B cell (primary cell): ENCODE results near the gene CAND2. TPM values are rescaled to one million over a fixed set of nuclear protein-coding genes. Genes with fewer than 3 reads are reported as not detected.

Source experiments
- ATAC-seq: fragments of 200-7000 bp; cut with Tn5 transposase; one replicate; pipeline ENCODE4 v1.10.0; 2021; ENCODE audit warnings: low read depth, mild to moderate bottlenecking, moderate number of reproducible peaks, moderate library complexity
- CTCF ChIA-PET: fragments of 350-600 bp; sonication (Branson Sonifier 250); formaldehyde crosslinking; loops from one replicate; lab custom pipeline; 2021; ENCODE audit warnings: antibody characterized with exemption, inconsistent platforms; lab: Charles Lee
- POLR2A ChIA-PET: fragments of 350-600 bp; sonication (Branson Sonifier 250); formaldehyde crosslinking; loops from one replicate; lab custom pipeline; 2021; ENCODE audit warnings: antibody characterized with exemption; lab: Charles Lee
- DNase-seq: peaks from one replicate; pipeline ENCODE4 v3.0.0; 2013
- H2AFZ ChIP-seq: 2 replicates; pipeline ENCODE4 v1.6.1; 2012; ENCODE audit warnings: mild to moderate bottlenecking, low read depth, low read length; ENCODE audit not compliant: insufficient read depth, poor library complexity, severe bottlenecking
- H3K27ac ChIP-seq, 2 donors: 1 replicate in 1 of 2; 2 replicates in 1 of 2; pipeline ENCODE4 v1.5.1; 2012 to 2013; ENCODE audit warnings: low read length in 2 of 2, mild to moderate bottlenecking in 2 of 2, moderate library complexity in 1 of 2
- H3K27me3 ChIP-seq, 4 experiments: fragments of 200-600 bp in 1 of 4; sonication (generic) in 1 of 4; replicated peaks in 1 of 4; 1 replicate in 2 of 4; 2 replicates in 2 of 4; pipeline versions ENCODE4 v1.6.1 to v1.7.0; 2013 to 2016; ENCODE audit warnings: low read length in 3 of 4, mild to moderate bottlenecking in 2 of 4, mixed read lengths in 1 of 4, moderate library complexity in 1 of 4; ENCODE audit not compliant: insufficient read depth in 4 of 4, control insufficient read depth in 3 of 4; ENCODE audit errors: control extremely low read depth in 1 of 4
- H3K36me3 ChIP-seq, 2 experiments: replicated peaks in 1 of 2; 1 replicate in 1 of 2; 2 replicates in 1 of 2; pipeline versions ENCODE4 v1.6.1 to v1.7.1; 2013; ENCODE audit warnings: low read length in 1 of 2; ENCODE audit not compliant: insufficient read depth in 2 of 2, control insufficient read depth in 1 of 2; ENCODE audit errors: control extremely low read depth in 1 of 2, extremely low read depth in 1 of 2
- H3K4me1 ChIP-seq, 2 donors: fragments of 200-600 bp in 1 of 2; sonication (generic) in 1 of 2; 1 replicate in 1 of 2; 2 replicates in 1 of 2; pipeline versions ENCODE4 v1.5.1 to v1.6.1; 2013 to 2017; ENCODE audit warnings: low read length in 2 of 2; ENCODE audit not compliant: control insufficient read depth in 2 of 2, insufficient read depth in 2 of 2
- H3K4me2 ChIP-seq: replicated peaks from 2 replicates; pipeline ENCODE3; 2012; ENCODE audit warnings: mild to moderate bottlenecking, low read depth, low read length; ENCODE audit not compliant: poor library complexity, severe bottlenecking
- H3K4me3 ChIP-seq, 5 experiments: fragments of 200-600 bp in 1 of 5; sonication (generic) in 1 of 5; 1 replicate in 3 of 5; 2 replicates in 2 of 5; pipeline versions ENCODE4 v1.5.1 to v1.7.0; 2011 to 2016; ENCODE audit warnings: low read length in 4 of 5, mild to moderate bottlenecking in 4 of 5, low read depth in 2 of 5, control low read depth in 1 of 5, moderate library complexity in 1 of 5; ENCODE audit not compliant: insufficient read depth in 1 of 5; ENCODE audit errors: control extremely low read depth in 1 of 5, extremely low read depth in 1 of 5
- H3K79me2 ChIP-seq: fragments of 200-600 bp; sonication (generic); one replicate; pipeline ENCODE4 v1.6.0; 2016; ENCODE audit warnings: low read length; ENCODE audit not compliant: control insufficient read depth, insufficient read depth
- H3K9ac ChIP-seq: fragments of 200-600 bp; sonication (generic); 2 replicates; pipeline ENCODE4 v1.6.1; 2017; ENCODE audit warnings: mild to moderate bottlenecking, low read length, moderate library complexity
- H3K9me3 ChIP-seq, 3 donors: one replicate each; pipeline versions ENCODE4 v1.6.1 to v1.7.1; 2013; ENCODE audit warnings: low read length in 2 of 3; ENCODE audit not compliant: control insufficient read depth in 2 of 3, insufficient read depth in 1 of 3; ENCODE audit errors: control extremely low read depth in 1 of 3
- H4K20me1 ChIP-seq: 2 replicates; pipeline ENCODE4 v1.6.0; 2012; ENCODE audit warnings: mild to moderate bottlenecking, low read length; ENCODE audit not compliant: insufficient read depth, control insufficient read depth, poor library complexity, severe bottlenecking
- H3K27ac Mint-ChIP-seq: one replicate; pipeline ENCODE4 v1.8.0; 2021; ENCODE audit warnings: mixed read lengths
- H3K27me3 Mint-ChIP-seq: one replicate; pipeline ENCODE4 v1.8.0; 2021; ENCODE audit warnings: mixed read lengths
- H3K4me1 Mint-ChIP-seq: one replicate; pipeline ENCODE4 v1.8.0; 2021; ENCODE audit warnings: mixed read lengths
- H3K4me3 Mint-ChIP-seq: one replicate; pipeline ENCODE4 v1.8.0; 2021; ENCODE audit warnings: mixed read lengths
- H3K9me3 Mint-ChIP-seq: one replicate; pipeline ENCODE4 v1.8.0; 2022; ENCODE audit warnings: mixed read lengths; ENCODE audit not compliant: insufficient read depth
- EZH2 ChIP-seq: IDR thresholded peaks from 2 replicates; pipeline ENCODE4 v1.6.1; 2012; ENCODE audit warnings: borderline replicate concordance, low read depth, mild to moderate bottlenecking, moderate library complexity, low read length; ENCODE audit not compliant: insufficient read depth, poor library complexity, severe bottlenecking
- WGBS: methylation state at CpG from one replicate; pipeline ENCODE4 v1.1.5; 2013; ENCODE audit warnings: missing lambda C conversion rate; ENCODE audit not compliant: insufficient coverage; 5-methylcytosine and 5-hydroxymethylcytosine counted together
- intact Hi-C: fragments of 100-400 bp; cut with micrococcal nuclease; formaldehyde crosslinking; loops from one replicate; pipeline ENCODE4 v1.10.0; 2022
- polyA plus RNA-seq: library from polyadenylated mRNA; depleted of rRNA; stranded (reverse); fragments of >200 nt; gene quantifications from 2 replicates; pipeline ENCODE4 v1.2.3, GENCODE V29; 2012
- total RNA-seq, 2 donors: library from RNA; stranded (reverse); fragments of 120-200 nt in 1 of 2; gene quantifications; 1 replicate in 1 of 2; 2 replicates in 1 of 2; pipeline versions ENCODE4 v1.2.3 to v1.2.4, GENCODE V29; 2013 to 2022
- TF ChIP-seq, protein P1 (sequence below): fragments of 200-600 bp; IDR thresholded peaks from one replicate; pipeline ENCODE4 v1.8.0; 2022; ENCODE audit warnings: antibody characterized with exemption, mild to moderate bottlenecking

CAND2 gene
- total and polyA plus RNA-seq, 2 donors (not counting 1 experiment from before 2014, with no cell fraction given), result 0.34 to 1.9 TPM

GRCh38 chr3:12833222-12834161 is 37.0 kb downstream of the CAND2 start:
- POLR2A ChIA-PET, result no interaction called here
- no peaks in the 10 kb centered on the region for H3K27me3 Mint-ChIP-seq

More at GRCh38 chr3:12833222-12834161, 37.0 kb downstream of the CAND2 start:
- H3K79me2 ChIP-seq, result no peaks in the 10 kb centered on the region
- intact Hi-C loops, result no loop called here
- Mint-ChIP-seq H3K27ac (no peak overlapping the region), H3K4me3 (no peak overlapping the region), H3K9me3 (no peaks in the 10 kb centered on the region), H3K4me1 (peaks cover 14% of the 10 kb centered on the region)
- DNase-seq (no peak), ATAC-seq (no peak)
- WGBS, result 91% methylated on average over 13 of the region's 13 CpGs
- H3K27me3 ChIP-seq, result no peaks in the 10 kb centered on the region
- no peak overlapping the region for H3K27ac ChIP-seq
- H3K4me1 ChIP-seq, result peaks cover 0 to 2% of the 10 kb centered on the region in 2 donors
- no peak overlapping the region for H2AFZ ChIP-seq
- no peaks in the 10 kb centered on the region for H3K9me3 ChIP-seq
- no peak overlapping the region for H3K4me3 ChIP-seq
- no peak overlapping the region for H3K9ac ChIP-seq
- no peak overlapping the region for H3K4me2 ChIP-seq
- H4K20me1 ChIP-seq, result peaks cover 27% of the 10 kb centered on the region
- CTCF ChIA-PET, result interaction anchor here (1.3 to 2.6 kb wide), 2 partner anchors 8 to 34 kb away, joined by 4 to 17 read pairs; partner anchors contain the start of gene RPL32
- peaks cover 6 to 63% of the 10 kb centered on the region in 2 experiments for H3K36me3 ChIP-seq
- TF ChIP-seq, protein P1, sequence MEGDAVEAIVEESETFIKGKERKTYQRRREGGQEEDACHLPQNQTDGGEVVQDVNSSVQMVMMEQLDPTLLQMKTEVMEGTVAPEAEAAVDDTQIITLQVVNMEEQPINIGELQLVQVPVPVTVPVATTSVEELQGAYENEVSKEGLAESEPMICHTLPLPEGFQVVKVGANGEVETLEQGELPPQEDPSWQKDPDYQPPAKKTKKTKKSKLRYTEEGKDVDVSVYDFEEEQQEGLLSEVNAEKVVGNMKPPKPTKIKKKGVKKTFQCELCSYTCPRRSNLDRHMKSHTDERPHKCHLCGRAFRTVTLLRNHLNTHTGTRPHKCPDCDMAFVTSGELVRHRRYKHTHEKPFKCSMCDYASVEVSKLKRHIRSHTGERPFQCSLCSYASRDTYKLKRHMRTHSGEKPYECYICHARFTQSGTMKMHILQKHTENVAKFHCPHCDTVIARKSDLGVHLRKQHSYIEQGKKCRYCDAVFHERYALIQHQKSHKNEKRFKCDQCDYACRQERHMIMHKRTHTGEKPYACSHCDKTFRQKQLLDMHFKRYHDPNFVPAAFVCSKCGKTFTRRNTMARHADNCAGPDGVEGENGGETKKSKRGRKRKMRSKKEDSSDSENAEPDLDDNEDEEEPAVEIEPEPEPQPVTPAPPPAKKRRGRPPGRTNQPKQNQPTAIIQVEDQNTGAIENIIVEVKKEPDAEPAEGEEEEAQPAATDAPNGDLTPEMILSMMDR, result no peak
- TF ChIP-seq EZH2, result no peak
